Lung (tissue), 12 donors: Measurements from ENCODE around the gene EREG. TPM values are rescaled to one million over a fixed set of nuclear protein-coding genes. Genes with fewer than 3 reads are reported as not detected.

Source experiments
- ATAC-seq: fragments of 200-7000 bp; cut with Tn5 transposase; one replicate; pipeline ENCODE4 v1.9.1; 2020; ENCODE audit warnings: moderate number of reproducible peaks; ENCODE audit not compliant: insufficient read depth, low FRiP score
- DNase-seq, 3 donors: peaks; one replicate each; pipeline ENCODE4 v3.0.0-alpha.2; 2013 to 2017
- H3K27ac ChIP-seq, 2 donors: one replicate each; pipeline ENCODE4 v1.5.1; 2013; ENCODE audit warnings: mild to moderate bottlenecking in 2 of 2, moderate library complexity in 2 of 2, control low read depth in 1 of 2, inconsistent platforms in 1 of 2, low read depth in 1 of 2, low read length in 1 of 2
- H3K27me3 ChIP-seq, 3 donors: one replicate each; pipeline ENCODE4 v1.5.1; 2013; ENCODE audit warnings: low read length in 2 of 3; ENCODE audit not compliant: control insufficient read depth in 3 of 3, insufficient read depth in 3 of 3
- H3K36me3 ChIP-seq, 4 donors: one replicate each; pipeline ENCODE4 v1.5.1; 2013; ENCODE audit warnings: low read length in 4 of 4, mild to moderate bottlenecking in 1 of 4, moderate library complexity in 1 of 4; ENCODE audit not compliant: control insufficient read depth in 4 of 4, insufficient read depth in 4 of 4
- H3K4me1 ChIP-seq, 5 donors: one replicate each; pipeline ENCODE4 v1.5.1; 2013; ENCODE audit warnings: low read length in 5 of 5, mild to moderate bottlenecking in 2 of 5, moderate library complexity in 1 of 5; ENCODE audit not compliant: control insufficient read depth in 5 of 5, insufficient read depth in 5 of 5
- H3K4me3 ChIP-seq: one replicate; pipeline ENCODE4 v1.5.1; 2013; ENCODE audit warnings: mild to moderate bottlenecking, control low read depth, moderate library complexity
- H3K9ac ChIP-seq, 2 donors: one replicate each; pipeline ENCODE4 v1.5.1; 2013; ENCODE audit warnings: low read length in 2 of 2, control low read depth in 1 of 2; ENCODE audit not compliant: insufficient read depth in 1 of 2
- H3K9me3 ChIP-seq, 4 donors: one replicate each; pipeline ENCODE4 v1.5.1; 2013; ENCODE audit warnings: low read length in 3 of 4, mild to moderate bottlenecking in 1 of 4, moderate library complexity in 1 of 4; ENCODE audit not compliant: control insufficient read depth in 4 of 4, insufficient read depth in 3 of 4
- WGBS, 2 donors: extraction: QIAGEN DNeasy Blood & Tissue Kit; methylation state at CpG; one replicate each; pipeline ENCODE4 v1.1.7; 2013; 5-methylcytosine and 5-hydroxymethylcytosine counted together
- polyA plus RNA-seq, 2 donors: library from polyadenylated mRNA; stranded (reverse); fragments of 200-250 nt; gene quantifications; one replicate each; pipeline ENCODE4 v1.2.1, GENCODE V29; 2013
- total RNA-seq, 2 donors: library from RNA; depleted of rRNA in 1 of 2; stranded (reverse); fragments of >200 nt in 1 of 2; gene quantifications; one replicate each; pipeline ENCODE4 v1.2.1, GENCODE V29; 2014 to 2021
- TF ChIP-seq, protein P1 (sequence below): IDR thresholded peaks from 2 replicates; pipeline ENCODE4 v1.5.1; 2012; ENCODE audit warnings: mild to moderate bottlenecking; ENCODE audit errors: control extremely low read depth, extremely low read depth
- donor health status: control.
- donor health status: control.
- donor health status: Bipolar disorder and iron deficiency.
- donor health status: healthy.
- donor health status: DM: yes; HTN: yes; CAD: no.

EREG gene
- total and polyA plus RNA-seq, 4 donors = 0.14 to 4.0 (median 0.34) TPM

DNA sequence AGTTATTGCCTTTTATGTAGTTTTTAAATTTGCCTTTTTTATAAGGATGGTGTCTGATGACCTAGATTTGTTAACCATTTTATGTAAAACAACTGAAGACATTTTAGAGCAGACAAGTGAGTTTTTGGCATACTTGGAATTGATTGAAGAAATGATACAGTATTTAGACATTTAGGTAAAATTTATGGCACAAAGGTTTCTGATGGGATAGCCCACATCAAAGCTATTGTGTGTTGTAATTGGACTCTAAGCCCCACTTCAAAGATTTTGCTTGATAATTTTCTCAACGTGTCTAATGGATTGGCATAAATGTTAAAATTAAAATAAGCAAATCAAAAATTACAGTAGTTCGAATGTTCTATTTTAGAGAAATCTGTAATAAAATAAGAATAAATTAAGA is 39.1 kb upstream of the EREG start:
- no peak for DNase-seq
- no peak for ATAC-seq
- 75 to 82% methylated on average over 2 of the region's 2 CpGs for WGBS, 2 donors
- TF ChIP-seq, protein P1, sequence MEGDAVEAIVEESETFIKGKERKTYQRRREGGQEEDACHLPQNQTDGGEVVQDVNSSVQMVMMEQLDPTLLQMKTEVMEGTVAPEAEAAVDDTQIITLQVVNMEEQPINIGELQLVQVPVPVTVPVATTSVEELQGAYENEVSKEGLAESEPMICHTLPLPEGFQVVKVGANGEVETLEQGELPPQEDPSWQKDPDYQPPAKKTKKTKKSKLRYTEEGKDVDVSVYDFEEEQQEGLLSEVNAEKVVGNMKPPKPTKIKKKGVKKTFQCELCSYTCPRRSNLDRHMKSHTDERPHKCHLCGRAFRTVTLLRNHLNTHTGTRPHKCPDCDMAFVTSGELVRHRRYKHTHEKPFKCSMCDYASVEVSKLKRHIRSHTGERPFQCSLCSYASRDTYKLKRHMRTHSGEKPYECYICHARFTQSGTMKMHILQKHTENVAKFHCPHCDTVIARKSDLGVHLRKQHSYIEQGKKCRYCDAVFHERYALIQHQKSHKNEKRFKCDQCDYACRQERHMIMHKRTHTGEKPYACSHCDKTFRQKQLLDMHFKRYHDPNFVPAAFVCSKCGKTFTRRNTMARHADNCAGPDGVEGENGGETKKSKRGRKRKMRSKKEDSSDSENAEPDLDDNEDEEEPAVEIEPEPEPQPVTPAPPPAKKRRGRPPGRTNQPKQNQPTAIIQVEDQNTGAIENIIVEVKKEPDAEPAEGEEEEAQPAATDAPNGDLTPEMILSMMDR = no peak
- H3K27me3 ChIP-seq = no peaks in the 10 kb centered on the region
- no peak overlapping the region for H3K9ac ChIP-seq
- no peak overlapping the region for H3K27ac ChIP-seq
- no peak overlapping the region for H3K4me3 ChIP-seq
- H3K36me3 ChIP-seq = no peaks in the 10 kb centered on the region
- no peaks in the 10 kb centered on the region for H3K4me1 ChIP-seq
- no peaks in the 10 kb centered on the region for H3K9me3 ChIP-seq

- TF ChIP-seq, protein P1 = no peak
- Histone ChIP-seq H3K4me1 (no peaks in the 10 kb centered on the region), H3K27me3 (no peaks in the 10 kb centered on the region), H3K27ac (no peak overlapping the region), H3K36me3 (no peaks in the 10 kb centered on the region), H3K9ac (no peak overlapping the region), H3K9me3 (no peaks in the 10 kb centered on the region), H3K4me3 (no peak overlapping the region)
- WGBS, 2 donors = 35 to 40% methylated on average over 3 of the region's 3 CpGs
- no peak for ATAC-seq
- no peak for DNase-seq
Measured at GRCh38 chr4:74327762-74328161, 37.2 kb upstream of the EREG start.

GRCh38 chr4:74328501-74328900 is 36.4 kb upstream of the EREG start:
- 76 to 87% methylated on average over 1 of the region's 1 CpG for WGBS, 2 donors
- Histone ChIP-seq H3K36me3 (no peaks in the 10 kb centered on the region), H3K4me3 (no peak overlapping the region), H3K4me1 (no peaks in the 10 kb centered on the region), H3K27ac (no peak overlapping the region), H3K9me3 (no peaks in the 10 kb centered on the region), H3K9ac (no peak overlapping the region), H3K27me3 (no peaks in the 10 kb centered on the region)
- DNase-seq (no peak), ATAC-seq (no peak)
- TF ChIP-seq, protein P1 = no peak

DNA sequence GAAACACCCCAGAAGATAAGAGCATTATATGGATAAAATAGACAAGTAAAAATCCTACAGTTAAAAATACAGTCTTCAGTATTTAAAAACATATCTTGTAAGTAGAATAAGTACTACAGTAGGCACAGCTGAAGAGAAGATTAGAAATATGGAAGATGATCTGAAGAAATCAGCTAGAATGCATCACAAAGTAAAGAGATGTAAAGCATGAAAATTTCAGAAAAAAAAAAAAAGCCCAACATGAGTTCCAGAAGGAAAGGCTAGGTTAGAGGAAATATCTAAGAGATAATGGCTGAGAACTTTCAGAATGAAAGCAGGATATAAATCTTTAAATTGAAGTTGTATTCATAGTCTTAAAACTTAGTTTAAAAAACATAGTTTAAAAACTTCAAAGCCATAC is 35.6 kb upstream of the EREG start:
- H3K9me3 ChIP-seq = no peaks in the 10 kb centered on the region
- ATAC-seq (no peak), DNase-seq (no peak)
- H3K27me3 ChIP-seq = no peaks in the 10 kb centered on the region
- TF ChIP-seq, protein P1 = no peak
- H3K9ac ChIP-seq = no peak overlapping the region
- H3K36me3 ChIP-seq = no peaks in the 10 kb centered on the region
- H3K4me3 ChIP-seq = no peak overlapping the region
- no peaks in the 10 kb centered on the region for H3K4me1 ChIP-seq
- H3K27ac ChIP-seq = no peak overlapping the region
